ENCODE data around the gene POLR3C.

- TF ChIP-seq POLR2AphosphoS5 (IDR thresholded peaks at IDR 0.05; ENCODE audit: low read depth, low read length) (no peak), TAF1 (IDR thresholded peaks at IDR 0.05; ENCODE audit: low read depth, low read length) (no peak), POLR2A (IDR thresholded peaks at IDR 0.05; ENCODE audit: low read depth, low read length) (no peak), POU2F2 (IDR thresholded peaks at IDR 0.05; ENCODE audit: low read depth, low read length) (no peak), SPI1 (IDR thresholded peaks at IDR 0.05; ENCODE audit: low read depth, low read length) (no peak), PAX5 (IDR thresholded peaks at IDR 0.05; ENCODE audit: insufficient read depth, low read length, severe bottlenecking) (no peak)
Observed at GRCh38 chr1:145879775-145880174, 55.8 kb downstream of the POLR3C start.

Measured in GM12891 (cell line).